ENCODE data around the gene NSUN6.
"Not testable (repeated sequence)": the region's sequence is repeated elsewhere in the genome, so short reads cannot be mapped to it uniquely, and the experiment has no call there.

The NSUN6 gene

DNA sequence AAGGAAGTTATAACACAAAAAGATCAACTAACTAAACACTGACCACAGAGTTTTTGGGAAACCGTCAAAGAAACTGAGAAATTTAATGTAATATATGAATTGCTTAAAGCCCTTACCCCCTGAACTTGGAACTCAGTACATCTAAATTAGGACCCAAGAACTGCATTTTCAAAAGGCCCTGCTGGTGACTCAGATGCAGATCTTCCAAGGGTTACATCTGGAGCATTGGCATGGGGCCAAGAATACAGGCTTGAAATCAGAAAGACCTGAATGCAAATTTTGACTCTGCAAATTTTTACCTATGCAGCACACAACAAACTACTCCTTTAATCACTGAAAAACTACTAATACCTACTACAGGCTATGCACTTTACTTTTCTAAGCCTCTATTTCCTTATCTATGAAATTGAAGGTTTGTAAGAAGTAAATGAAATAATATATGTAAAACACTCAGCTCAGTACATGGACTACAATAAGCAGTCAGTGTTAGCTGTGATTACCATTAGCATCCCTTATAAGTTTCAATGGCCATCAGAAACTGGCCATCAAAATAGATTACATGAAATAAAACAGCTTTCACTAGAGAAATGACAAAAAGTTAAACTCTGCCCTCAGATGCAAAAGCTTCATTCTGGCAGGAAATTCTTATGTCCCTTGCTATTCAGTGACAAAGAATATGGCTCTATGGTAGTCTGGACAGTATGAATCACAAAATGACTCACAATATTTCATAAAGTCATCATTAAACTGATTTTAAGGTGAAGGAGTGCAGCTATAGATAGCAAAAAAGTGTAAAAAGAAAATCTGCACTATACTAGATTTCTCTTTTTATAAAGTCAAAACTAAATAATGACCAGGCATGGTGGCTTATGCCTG is 43.6 kb downstream of the NSUN6 start:
- DNase-seq = no peak

DNA sequence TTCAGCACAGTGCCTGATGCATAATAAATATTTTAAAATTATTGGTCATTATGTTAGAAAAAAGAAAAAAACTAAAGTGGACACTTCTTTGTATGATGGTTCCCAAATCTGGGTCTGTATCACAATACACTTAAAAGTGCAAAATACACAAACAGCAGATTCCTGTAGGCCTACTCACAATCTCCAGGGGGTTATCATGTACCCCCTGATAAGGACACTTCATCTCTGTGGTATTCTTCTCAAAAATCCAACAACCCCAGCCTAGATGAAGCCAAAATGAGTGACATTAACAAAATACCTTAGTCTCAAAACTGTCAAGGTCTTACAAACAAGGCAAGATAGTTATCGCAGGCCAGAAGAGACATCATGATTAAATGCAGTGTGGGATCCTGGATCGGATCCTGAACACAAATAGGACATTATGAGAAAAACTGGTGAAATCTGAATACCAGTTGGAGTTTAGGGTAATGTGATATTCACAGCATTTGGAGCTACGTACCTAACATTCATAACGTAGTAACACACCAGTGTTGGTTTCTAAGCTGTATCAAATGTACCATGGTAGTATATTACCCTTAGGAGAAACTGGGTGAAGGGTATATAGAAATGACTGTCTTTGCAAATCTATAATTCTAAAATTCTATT is 45.2 kb downstream of the NSUN6 start:
- DNase-seq = no peak

DNA sequence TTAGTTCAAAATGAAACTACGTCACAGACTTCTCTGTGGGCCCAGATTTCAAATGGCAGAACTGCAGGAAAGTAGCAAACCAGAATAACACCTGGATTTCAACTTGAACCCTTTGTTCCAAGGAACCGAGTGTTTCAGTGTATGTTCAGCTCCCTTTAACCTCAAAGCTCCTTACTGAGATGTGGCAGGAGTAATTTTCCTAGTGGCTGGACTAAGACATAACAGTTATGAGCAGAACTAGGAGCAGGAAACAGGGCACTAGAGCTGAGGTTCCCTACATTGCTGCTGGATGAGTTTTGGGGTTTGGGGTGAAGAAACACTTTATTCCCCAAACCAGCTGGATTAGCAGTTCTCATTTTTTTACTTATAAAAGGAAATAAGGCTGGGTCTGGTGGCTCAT is 50.1 kb downstream of the NSUN6 start:
- DNase-seq = no peak

DNA sequence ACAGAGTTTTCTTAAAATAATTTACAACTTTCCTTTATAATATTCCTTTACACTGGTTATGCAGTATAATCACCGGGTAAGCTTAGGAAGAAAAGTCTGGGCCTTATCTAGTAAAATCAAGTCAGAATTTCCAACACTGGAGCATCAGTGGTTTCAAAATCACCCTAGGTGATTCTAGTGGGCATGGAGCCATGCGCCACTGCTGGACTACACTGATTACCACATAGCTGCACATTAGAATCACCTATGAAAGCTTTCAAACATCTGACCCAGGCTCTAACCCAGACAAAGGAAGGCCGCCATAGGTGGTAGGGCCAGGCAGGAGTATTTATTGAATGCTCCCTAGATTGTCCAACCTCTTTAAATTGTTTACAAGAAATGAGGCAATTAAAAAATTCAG is 52.0 kb downstream of the NSUN6 start:
- DNase-seq = no peak

DNA sequence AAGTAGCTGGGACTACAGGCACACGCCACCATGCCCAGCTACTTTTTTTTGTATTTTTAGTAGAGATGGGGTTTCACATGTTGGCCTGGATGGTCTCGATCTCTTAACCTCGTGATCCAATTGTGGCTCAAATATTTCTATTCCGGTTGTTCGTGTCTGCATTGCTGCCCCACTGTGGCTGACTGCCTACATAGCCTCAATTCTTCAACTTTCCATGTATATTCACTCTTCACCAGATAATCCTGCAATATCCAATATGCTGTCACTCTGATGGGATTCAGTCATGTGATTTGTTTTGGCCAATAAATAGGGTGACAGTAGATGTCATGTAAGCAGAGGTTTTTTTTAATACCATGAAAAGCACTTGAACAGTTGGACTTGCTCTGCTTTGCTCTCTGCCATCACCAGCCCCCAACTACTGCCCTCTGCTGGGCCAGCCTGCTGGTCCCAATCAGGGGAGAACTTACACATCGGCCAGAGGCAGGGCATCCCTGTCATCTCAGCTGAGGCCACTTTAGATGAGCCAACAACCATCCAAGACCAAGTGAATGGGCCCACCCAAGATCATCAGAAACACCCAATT is 56.7 kb downstream of the NSUN6 start:
- no peak for DNase-seq

DNA sequence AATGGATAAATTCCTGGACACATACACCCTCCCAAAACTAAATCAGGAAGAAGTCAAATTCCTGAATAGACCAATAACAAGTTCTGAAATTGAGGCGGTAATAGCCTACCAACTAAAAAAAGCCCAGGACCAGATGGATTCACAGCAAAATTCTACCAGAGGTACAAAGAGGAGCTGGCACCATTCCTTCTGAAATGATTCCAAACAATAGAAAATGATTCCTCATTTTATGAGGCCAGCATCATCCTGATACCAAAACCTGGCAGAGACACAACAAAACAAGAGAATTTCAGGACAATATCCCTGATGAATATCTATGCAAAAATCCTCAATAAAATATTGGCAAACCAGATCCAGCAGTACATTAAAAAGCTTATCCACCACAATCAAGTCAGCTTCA is 60.2 kb downstream of the NSUN6 start:
- not testable (repeated sequence) for DNase-seq

DNA sequence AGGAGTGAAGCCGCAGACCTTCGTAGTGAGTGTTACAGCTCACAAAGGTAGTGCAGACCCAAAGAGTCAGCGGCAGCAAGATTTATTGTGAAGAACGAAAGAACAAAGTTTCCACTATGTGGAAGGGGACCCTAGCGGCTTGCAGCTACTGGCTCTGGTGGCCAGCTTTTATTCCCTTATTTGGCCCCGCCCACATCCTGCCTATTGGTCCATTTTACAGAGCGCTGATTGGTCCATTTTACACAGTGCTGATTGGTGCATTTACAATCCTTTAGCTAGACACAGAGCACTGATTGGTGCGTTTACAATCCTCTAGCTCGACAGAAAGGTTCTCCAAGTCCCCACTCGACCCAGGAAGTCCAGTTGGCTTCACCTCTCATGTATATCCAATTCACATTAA is 64.8 kb downstream of the NSUN6 start:
- DNase-seq = not testable (repeated sequence)

DNA sequence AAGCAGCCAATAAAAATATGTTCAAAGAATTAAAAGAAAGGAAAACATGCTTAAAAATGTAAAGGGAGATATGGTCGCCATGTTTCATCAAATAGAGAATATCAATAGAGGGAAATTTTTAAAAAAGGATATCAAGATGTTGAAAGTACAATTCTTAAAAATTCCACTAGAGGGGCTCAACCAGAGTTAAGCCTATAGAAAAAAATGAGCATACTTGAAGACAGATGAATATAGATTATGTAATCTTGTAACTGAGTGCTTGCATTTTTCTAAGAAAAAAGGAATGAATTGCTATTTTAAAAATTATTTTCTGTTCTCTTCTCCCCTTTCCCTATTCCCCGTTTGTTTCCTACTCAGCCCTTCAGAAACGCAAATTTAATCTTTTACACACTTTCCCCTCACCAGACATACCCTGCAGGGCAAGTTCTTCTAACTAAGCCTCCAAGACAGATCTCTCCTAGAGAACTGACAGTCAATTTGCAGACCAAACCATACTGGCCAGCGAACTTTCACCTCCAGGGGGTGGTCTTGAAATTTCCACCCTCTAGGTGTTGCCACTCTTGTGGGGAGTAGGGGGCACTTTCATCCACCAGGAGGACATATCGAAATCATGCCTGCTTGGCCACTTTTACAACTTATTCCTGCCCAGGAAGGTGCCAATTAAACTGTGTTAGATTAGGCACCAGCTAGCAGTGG is 67.7 kb downstream of the NSUN6 start:
- DNase-seq = no peak

DNA sequence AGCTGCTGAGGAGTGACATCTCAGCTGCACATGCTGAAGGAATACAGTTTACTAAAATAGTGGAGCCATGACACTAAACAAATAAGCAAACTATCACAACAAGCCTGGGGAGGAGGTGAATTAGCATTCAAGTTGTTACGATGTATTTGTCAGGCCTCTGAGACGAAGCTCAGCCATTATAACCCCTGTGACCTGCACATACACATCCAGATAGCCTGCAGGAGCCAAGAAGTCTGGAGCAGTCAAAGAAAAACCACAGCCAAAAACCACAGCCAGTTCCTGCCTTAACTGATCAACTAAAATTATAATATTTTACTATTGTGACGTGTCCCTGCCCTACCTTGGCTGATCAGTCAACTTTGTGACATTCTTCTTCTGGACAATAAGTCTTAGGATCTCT is 68.6 kb downstream of the NSUN6 start:
- DNase-seq = no peak

DNA sequence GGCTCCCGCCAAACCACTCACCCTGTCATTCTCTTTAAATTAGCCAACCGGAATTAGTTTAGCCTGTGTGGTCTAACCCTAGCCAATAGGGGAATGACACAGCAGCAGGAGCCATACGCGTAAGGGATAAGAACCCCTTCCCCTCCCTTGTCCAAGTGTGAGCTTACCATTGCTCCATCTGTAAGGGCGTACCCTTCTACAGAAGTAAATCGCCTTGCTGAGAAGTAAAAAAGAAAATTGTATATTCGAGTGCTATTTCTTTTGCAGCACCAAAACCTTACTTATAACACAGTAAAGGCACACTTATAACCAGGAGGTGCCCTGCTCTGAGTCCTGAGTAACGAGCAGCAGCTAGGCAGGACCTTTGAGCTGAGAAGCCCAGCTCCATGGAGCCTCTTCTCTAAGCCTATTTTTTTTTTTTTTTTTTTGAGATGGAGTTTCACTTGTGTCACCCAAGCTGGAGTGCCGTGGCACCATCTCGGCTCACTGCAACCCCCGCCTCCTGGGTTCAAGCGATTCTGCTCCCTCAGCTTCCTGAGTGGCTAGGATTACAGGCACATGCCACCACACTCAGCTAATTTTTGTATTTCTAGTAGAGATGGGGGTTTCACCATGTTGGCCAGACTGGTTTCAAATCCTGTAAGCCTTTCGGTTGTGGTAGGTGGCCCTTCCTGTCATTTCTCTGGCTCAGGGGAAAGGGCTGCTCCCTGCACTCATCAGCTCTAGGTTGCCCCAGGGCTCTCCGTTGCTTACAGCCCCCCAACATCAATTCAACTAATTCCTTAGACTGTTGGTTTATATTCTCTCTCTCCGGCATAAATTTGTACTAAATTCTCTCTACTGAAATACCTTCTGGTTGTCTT is 73.3 kb downstream of the NSUN6 start:
- DNase-seq = no peak

DNA sequence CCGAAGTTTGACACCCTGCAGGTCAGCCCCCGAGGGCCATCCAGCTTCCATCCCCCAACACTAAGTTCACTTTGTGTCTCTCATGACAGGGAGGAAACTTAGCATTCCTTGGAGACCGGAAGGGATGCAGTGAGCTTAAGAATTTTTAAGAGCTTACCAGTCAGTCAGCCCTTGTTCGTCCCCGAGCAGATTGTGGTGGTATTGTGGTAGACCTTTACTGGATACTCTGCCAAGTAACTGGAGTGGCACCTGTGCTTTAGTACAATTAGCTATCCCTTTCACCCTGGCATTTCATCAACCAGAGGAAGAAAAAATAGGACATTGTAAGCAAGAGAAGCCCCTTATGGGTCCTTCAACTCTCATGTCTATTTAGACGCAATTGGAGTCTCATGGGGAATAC is 74.8 kb downstream of the NSUN6 start:
- DNase-seq = no peak

DNA sequence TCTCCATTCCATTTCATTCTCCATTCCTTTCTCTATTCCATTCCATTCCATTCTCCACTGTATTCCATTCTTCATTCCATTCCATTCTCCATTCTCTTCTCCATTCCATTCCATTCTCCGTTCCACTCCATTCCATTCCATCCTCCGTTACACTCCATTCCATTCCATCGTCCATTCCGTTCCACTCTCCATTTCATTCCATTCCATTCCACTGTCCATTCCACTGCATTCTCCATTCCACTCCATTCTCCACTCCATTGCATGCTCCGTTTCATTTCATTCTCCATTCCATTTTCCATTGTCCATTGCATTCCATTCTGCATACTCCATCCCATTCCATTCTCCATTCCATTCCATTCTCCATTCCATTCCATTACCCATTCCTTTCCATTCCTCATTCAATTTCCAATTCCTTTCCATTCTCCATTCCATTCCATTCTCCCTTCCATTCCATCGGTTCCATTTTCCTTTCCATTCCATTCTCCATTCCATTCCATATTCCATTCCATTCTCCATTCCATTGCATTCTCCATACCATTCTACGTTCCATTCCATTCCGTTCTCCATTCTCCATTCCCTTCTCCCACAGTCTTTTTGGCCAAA is 78.3 kb downstream of the NSUN6 start:
- no peak for DNase-seq

DNA sequence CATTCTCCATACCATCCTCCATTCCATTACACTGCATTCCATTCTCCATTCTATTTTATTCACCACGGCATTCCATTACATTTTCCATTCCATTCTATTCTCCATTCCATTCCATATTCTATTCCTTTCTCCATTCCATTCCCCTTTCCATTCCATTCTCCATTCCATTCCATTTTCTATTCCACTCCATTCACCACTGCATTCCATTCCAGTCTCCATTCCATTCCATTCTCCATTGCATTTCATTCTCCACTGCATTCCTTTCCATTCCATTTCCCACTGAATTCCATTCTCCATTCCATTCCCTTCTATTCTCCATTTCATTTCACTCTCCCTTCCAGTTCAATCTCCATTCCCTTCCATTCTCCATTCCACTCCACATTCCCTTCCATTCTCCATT is 79.6 kb downstream of the NSUN6 start:
- no peak for DNase-seq

DNA sequence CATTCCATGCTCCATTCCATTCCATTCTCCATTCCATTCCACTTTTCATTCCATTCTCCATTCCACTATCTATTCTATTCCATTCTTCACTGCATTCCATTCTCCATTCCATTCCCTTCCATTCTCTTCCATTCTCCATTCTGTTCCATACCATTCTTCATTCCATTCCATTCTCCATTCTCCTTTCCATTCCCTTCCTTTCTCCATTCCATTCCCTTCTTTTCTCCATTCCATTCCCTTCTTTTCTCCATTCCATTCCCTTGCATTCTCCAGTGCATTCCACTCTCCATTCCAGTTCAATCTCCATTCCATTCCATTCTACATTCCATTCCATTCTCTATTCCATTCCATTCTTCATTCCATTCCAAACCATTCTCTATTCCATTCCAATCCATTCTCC is 80.3 kb downstream of the NSUN6 start:
- DNase-seq = no peak

DNA sequence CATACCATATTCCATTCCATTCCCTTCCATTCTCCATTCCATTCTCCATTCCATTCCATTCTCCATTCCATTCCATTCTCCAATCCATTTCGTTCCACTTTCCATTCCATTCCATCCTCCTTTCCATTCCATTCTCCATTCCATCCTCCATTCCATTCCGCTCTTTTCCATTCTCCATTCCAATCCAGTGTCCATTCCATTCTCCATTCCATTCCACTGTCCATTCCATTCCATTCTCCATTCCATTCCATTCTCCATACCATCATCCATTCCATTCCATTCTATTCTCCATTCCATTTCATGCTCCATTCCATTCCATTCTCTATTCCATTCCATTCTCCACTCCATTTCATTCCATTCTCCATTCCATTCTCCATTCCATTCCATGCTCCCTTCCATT is 81.0 kb downstream of the NSUN6 start:
- not testable (repeated sequence) for DNase-seq

DNA sequence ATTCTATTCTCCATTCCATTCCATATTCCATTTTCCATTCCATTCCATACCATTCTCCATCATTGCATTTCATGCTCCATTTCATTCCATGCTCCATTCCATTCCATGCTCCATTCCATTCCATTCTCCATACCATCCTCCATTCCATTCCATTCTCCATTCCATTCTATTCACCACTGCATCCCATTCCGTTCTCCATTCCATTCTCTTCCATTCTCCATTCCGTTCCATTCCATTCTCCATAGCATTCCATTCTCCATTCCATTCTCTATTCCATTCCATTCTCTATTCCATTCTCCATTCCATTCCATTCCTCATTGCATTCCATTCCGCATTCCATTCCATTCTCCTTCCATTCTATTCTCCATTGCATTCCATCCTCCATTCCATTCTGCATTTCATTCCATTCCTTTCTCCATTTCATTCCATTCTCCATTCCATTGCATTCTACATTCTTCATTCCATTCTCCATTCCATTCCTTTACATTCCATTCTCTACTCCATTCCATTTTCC is 84.0 kb downstream of the NSUN6 start:
- DNase-seq = no peak

DNA sequence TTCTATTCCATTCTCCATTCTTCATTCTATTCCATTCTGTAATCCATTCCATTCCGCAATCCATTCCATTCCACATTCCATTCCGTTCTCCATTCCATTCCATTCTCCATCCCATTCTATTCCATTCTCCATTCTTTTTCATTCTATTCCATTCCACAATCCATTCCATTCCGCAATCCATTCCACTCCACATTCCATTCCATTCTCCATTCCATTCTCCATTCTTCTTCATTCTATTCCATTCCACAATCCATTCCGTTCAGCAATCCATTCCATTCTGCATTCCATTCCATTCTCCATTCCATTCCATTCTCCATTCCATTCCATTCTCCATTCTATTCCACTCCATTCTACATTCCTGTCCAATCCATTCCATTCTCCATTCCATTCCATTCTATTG is 85.2 kb downstream of the NSUN6 start:
- no peak for DNase-seq

DNA sequence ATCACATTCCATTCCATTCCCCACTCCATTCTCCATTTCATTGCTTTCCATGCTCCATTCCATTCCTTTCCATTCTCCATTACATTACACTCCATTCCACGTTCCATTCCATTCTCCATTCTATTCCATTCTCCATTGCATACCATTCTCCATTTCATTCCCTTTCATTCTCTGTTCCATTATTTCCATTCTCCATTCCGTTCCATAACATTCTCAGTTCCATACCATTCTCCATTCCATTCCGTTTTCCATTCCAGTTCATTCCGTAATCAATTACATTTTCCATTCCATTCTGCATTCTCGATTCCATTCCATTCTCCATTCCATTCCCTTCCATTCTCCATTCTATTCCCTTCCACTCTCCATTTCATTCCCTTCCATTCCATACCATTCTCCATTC is 86.4 kb downstream of the NSUN6 start:
- DNase-seq = no peak

DNA sequence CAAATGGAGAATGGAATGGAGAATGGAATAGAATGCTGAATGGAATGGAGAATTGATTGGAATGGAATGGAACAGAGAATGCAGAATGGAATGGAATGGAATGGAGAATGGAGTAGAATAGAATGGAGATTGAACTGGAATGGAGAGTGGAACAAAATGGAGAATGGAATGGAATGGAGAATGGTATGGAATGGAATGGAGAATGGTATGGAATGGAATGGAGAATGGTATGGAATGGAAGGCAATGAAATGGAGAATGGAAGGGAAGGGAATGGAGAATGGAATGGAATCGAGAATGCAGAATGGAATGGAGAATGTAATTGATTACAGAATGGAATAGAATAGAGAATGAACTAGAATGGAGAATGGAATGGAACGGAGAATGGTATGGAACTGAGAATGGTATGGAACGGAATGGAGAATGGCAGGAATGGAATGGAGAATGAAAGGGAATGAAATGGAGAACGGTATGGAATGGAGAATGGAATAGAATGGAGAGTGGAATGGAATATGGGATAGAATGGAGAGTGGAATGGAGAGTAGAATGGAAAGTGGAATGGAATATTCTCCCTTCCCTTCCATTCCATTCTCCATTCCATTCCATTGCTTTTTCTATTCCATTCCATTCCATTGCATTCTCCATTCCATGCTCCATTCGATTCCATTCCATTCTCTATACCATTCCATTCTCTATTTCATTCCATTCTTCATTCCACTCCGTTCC is 88.2 kb downstream of the NSUN6 start:
- DNase-seq = no peak

DNA sequence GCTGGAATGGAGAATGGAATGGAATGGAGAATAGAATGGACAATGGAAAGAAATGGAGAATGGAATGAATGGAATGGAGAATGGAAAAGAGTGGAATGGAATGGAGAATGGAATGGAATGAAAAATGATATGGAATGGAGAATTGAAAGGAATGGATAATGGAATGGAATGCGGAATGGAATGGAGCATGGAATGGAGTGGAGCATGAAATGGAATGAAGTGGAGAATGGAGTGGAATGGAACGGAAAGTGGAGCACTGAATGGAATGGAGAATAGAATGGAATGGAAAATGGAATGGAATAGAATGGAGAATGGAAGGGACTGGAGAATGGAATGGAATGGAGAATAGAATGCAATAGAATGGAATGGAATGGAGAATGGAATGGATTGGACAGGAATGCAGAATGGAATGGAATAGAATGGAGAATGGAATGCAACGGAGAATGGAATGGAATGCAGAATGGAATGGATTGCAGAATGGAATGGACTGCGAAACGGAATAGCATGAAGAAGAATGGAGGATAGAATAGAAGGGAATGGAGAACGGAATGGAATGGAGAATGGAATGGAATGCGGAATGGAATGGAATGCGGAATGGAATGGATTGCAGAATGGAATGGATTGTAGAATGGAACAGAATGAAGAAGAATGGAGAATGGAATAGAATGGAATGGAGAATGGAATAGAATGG is 89.4 kb downstream of the NSUN6 start:
- no peak for DNase-seq

DNA sequence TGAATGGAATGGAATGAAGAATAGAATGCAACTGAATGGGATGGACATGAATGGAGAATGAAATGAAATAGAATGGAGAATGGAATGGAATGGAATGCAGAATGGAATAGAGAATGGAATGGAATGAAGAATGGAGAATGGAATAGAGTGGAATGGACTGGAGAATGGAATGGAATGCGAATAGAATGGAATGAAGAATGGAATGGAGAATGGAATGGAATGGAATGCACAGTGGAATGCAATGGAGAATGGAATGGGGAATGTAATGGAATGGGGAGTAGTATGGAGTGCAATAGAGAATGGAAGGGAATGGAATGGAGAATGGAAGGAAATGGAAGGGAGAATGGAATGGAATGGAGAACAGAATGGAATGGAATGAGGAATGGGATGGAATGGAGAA is 93.4 kb downstream of the NSUN6 start:
- DNase-seq = no peak
